Measurements from ENCODE around the gene OLFM2.

DNA sequence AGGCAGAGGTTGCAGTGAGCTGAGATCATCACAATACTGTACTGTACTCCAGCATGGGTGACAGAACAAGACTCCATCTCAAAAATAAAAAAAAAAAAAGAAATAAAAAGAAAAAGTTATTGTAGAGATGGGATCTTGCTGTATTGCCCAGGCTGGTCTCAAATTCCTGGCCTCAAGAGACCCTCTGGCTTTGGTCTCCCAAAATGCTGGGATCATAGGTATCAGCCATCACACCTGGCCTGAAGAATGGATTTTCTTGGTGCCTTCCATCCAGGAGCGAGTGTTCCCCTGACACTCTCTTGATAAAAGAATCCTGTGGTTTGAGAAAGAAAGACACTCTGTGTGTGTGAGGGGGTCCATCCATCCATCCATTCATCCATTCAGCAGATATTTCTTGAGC is 4.7 kb downstream of the OLFM2 start:
- TF ChIP-seq, protein P1, sequence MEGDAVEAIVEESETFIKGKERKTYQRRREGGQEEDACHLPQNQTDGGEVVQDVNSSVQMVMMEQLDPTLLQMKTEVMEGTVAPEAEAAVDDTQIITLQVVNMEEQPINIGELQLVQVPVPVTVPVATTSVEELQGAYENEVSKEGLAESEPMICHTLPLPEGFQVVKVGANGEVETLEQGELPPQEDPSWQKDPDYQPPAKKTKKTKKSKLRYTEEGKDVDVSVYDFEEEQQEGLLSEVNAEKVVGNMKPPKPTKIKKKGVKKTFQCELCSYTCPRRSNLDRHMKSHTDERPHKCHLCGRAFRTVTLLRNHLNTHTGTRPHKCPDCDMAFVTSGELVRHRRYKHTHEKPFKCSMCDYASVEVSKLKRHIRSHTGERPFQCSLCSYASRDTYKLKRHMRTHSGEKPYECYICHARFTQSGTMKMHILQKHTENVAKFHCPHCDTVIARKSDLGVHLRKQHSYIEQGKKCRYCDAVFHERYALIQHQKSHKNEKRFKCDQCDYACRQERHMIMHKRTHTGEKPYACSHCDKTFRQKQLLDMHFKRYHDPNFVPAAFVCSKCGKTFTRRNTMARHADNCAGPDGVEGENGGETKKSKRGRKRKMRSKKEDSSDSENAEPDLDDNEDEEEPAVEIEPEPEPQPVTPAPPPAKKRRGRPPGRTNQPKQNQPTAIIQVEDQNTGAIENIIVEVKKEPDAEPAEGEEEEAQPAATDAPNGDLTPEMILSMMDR (conservative IDR thresholded peaks at IDR 0.05; ENCODE audit: low read depth, low read length) = no peak
- no peak for TF ChIP-seq EZH2 (IDR thresholded peaks at IDR 0.05; ENCODE audit: borderline replicate concordance, low read depth, low read length, poor library complexity, severe bottlenecking)
